SK-N-SH (cell line): ENCODE data around the gene ERC2.

Source experiments
- FOSL2 ChIP-seq: IDR thresholded peaks from 2 replicates; pipeline ENCODE4 v1.4.0; 2012; ENCODE audit warnings: low read depth, mild to moderate bottlenecking, moderate library complexity, borderline replicate concordance
- GABPA ChIP-seq: IDR thresholded peaks from 2 replicates; pipeline ENCODE4 v1.4.0; 2012; ENCODE audit warnings: low read depth, mild to moderate bottlenecking
- MEF2A ChIP-seq: IDR thresholded peaks from 2 replicates; pipeline ENCODE4 v1.4.0; 2012; ENCODE audit warnings: low read depth, borderline replicate concordance
- POLR2AphosphoS5 ChIP-seq: IDR thresholded peaks from 2 replicates; pipeline ENCODE4 v1.6.1; 2012; ENCODE audit warnings: low read depth, low read length
- RCOR1 ChIP-seq: fragments of 150-350 bp; IDR thresholded peaks from 2 replicates; pipeline ENCODE4 v1.6.1; 2017; ENCODE audit warnings: antibody characterized with exemption, low read length
- RFX5 ChIP-seq: IDR thresholded peaks from 2 replicates; pipeline ENCODE4 v1.6.1; 2012; ENCODE audit warnings: mild to moderate bottlenecking, improper control_type of control experiment, low read length
- SIN3A ChIP-seq: IDR thresholded peaks from 2 replicates; pipeline ENCODE4 v1.6.1; 2012; ENCODE audit warnings: low read depth, mild to moderate bottlenecking, low read length, moderate library complexity, borderline replicate concordance
- TAF1 ChIP-seq: IDR thresholded peaks from 2 replicates; pipeline ENCODE4 v1.6.1; 2012; ENCODE audit warnings: low read depth, mild to moderate bottlenecking, low read length, moderate library complexity, borderline replicate concordance
- TCF12 ChIP-seq: IDR thresholded peaks from 2 replicates; pipeline ENCODE4 v1.4.0; 2012
- TF ChIP-seq, protein P1 (sequence below): fragments of 200-600 bp; sonication (generic); IDR thresholded peaks from 2 replicates; pipeline ENCODE4 v1.6.1; 2017; ENCODE audit warnings: antibody characterized with exemption, mild to moderate bottlenecking, moderate library complexity
- TF ChIP-seq, protein P2 (sequence below): IDR thresholded peaks from 2 replicates; pipeline ENCODE4 v1.6.1; 2012; ENCODE audit warnings: mild to moderate bottlenecking, low read depth, low read length, moderate library complexity

DNA sequence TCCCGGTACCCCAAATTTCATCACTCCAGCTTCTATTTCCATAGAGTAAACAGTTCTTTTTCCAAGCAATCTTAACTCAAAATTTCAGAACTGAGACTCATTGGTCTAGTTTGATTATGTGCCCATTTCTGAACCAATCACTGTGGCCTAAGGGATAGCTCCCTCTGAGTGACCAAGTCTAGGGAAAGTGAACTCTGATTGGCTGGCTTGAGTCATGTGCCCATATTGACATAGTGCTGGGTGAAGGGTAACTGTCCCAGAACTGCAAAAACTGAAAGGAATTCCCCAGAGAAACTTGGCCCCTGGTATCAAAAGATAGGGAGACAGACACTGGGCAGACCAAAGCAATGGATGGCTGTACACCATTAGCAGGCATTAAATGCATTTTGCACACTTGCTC lies 810.0 kb downstream of the ERC2 start:
- TF ChIP-seq, protein P1, sequence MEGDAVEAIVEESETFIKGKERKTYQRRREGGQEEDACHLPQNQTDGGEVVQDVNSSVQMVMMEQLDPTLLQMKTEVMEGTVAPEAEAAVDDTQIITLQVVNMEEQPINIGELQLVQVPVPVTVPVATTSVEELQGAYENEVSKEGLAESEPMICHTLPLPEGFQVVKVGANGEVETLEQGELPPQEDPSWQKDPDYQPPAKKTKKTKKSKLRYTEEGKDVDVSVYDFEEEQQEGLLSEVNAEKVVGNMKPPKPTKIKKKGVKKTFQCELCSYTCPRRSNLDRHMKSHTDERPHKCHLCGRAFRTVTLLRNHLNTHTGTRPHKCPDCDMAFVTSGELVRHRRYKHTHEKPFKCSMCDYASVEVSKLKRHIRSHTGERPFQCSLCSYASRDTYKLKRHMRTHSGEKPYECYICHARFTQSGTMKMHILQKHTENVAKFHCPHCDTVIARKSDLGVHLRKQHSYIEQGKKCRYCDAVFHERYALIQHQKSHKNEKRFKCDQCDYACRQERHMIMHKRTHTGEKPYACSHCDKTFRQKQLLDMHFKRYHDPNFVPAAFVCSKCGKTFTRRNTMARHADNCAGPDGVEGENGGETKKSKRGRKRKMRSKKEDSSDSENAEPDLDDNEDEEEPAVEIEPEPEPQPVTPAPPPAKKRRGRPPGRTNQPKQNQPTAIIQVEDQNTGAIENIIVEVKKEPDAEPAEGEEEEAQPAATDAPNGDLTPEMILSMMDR: no peak
- TF ChIP-seq MEF2A: no peak
- no peak for TF ChIP-seq TCF12
- no peak for TF ChIP-seq RCOR1
- no peak for TF ChIP-seq SIN3A
- TF ChIP-seq TAF1: no peak
- no peak for TF ChIP-seq GABPA
- TF ChIP-seq, protein P2, sequence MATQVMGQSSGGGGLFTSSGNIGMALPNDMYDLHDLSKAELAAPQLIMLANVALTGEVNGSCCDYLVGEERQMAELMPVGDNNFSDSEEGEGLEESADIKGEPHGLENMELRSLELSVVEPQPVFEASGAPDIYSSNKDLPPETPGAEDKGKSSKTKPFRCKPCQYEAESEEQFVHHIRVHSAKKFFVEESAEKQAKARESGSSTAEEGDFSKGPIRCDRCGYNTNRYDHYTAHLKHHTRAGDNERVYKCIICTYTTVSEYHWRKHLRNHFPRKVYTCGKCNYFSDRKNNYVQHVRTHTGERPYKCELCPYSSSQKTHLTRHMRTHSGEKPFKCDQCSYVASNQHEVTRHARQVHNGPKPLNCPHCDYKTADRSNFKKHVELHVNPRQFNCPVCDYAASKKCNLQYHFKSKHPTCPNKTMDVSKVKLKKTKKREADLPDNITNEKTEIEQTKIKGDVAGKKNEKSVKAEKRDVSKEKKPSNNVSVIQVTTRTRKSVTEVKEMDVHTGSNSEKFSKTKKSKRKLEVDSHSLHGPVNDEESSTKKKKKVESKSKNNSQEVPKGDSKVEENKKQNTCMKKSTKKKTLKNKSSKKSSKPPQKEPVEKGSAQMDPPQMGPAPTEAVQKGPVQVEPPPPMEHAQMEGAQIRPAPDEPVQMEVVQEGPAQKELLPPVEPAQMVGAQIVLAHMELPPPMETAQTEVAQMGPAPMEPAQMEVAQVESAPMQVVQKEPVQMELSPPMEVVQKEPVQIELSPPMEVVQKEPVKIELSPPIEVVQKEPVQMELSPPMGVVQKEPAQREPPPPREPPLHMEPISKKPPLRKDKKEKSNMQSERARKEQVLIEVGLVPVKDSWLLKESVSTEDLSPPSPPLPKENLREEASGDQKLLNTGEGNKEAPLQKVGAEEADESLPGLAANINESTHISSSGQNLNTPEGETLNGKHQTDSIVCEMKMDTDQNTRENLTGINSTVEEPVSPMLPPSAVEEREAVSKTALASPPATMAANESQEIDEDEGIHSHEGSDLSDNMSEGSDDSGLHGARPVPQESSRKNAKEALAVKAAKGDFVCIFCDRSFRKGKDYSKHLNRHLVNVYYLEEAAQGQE: no peak
- TF ChIP-seq POLR2AphosphoS5: no peak
- TF ChIP-seq RFX5: no peak
- TF ChIP-seq FOSL2: no peak
